ENCODE measurements around the gene RAD51B.

- TF ChIP-seq CTCF (conservative IDR thresholded peaks at IDR 0.05; ENCODE audit: low read depth, low read length) (no peak), EZH2 (IDR thresholded peaks at IDR 0.05; ENCODE audit: borderline replicate concordance, low read depth, low read length, poor library complexity, severe bottlenecking) (no peak)
Observed at GRCh38 chr14:68295316-68295816, 475.8 kb downstream of the RAD51B start.

All from A673 (cell line).